ENCODE data around the gene ELANE.

Gene ELANE

GRCh38 chr19:843180-843835 is 8.8 kb upstream of the ELANE start:
- Histone ChIP-seq H3K27me3 (ENCODE audit: insufficient read depth, poor library complexity, severe bottlenecking) (no peaks in the 10 kb centered on the region), H3K27ac (replicated peaks) (peak overlapping the region; percentile 74), H3K4me3 (replicated peaks; ENCODE audit: insufficient read depth, low read length) (peak overlapping the region; percentile 68)
- TF ChIP-seq REST (IDR thresholded peaks at IDR 0.05; ENCODE audit: insufficient replicate concordance, low read depth) (no peak), POLR2AphosphoS5 (IDR thresholded peaks at IDR 0.05; ENCODE audit: low read depth) (peak; percentile 69; the same call in 1 of the 2 replicates)
- peak in 1 of 2 experiments; percentile 63 for DNase-seq (ENCODE audit: low read depth in 1 of 2, low spot score in 1 of 2)

GRCh38 chr19:843836-844545 is 8.1 kb upstream of the ELANE start:
- TF ChIP-seq POLR2AphosphoS5 (IDR thresholded peaks at IDR 0.05; ENCODE audit: low read depth) (peak; percentile 60; the same call in 1 of the 2 replicates), SPI1 (IDR thresholded peaks at IDR 0.05; ENCODE audit: borderline replicate concordance, low read depth) (no peak), GABPA (IDR thresholded peaks at IDR 0.05; ENCODE audit: low read depth) (no peak), REST (IDR thresholded peaks at IDR 0.05; ENCODE audit: insufficient replicate concordance, low read depth) (no peak), CTCF (IDR thresholded peaks at IDR 0.05; ENCODE audit: insufficient read depth, low read length) (no peak)
- Histone ChIP-seq H3K27me3 (ENCODE audit: insufficient read depth, poor library complexity, severe bottlenecking) (no peaks in the 10 kb centered on the region), H3K27ac (replicated peaks) (peak overlapping the region; percentile 74), H3K4me3 (replicated peaks; ENCODE audit: insufficient read depth, low read length) (peak overlapping the region; percentile 68)
- peak in 1 of 2 experiments; percentile 63 for DNase-seq (ENCODE audit: low read depth in 1 of 2, low spot score in 1 of 2)

- H3K27ac ChIP-seq (replicated peaks) = peak overlapping the region; percentile 67
- no peak for DNase-seq (ENCODE audit: low read depth in 1 of 2, low spot score in 1 of 2)
Observed at GRCh38 chr19:844546-844971, 7.5 kb upstream of the ELANE start.

GRCh38 chr19:845707-846521 is 6.2 kb upstream of the ELANE start:
- DNase-seq (ENCODE audit: low read depth in 1 of 2, low spot score in 1 of 2) = no peak
- TF ChIP-seq GABPA (IDR thresholded peaks at IDR 0.05; ENCODE audit: low read depth) = no peak
- peak; percentile 88 for TF ChIP-seq POLR2AphosphoS5 (IDR thresholded peaks at IDR 0.05; ENCODE audit: low read depth)
- H3K27ac ChIP-seq (replicated peaks) = peak overlapping the region; percentile 15; the same call in 1 of the 2 replicates
- H3K4me3 ChIP-seq (replicated peaks; ENCODE audit: insufficient read depth, low read length) = no peak overlapping the region; the same call in 1 of the 2 replicates
- no peaks in the 10 kb centered on the region for H3K27me3 ChIP-seq (ENCODE audit: insufficient read depth, poor library complexity, severe bottlenecking)

More at GRCh38 chr19:844546-844971, 7.5 kb upstream of the ELANE start:
- Histone ChIP-seq H3K27me3 (ENCODE audit: insufficient read depth, poor library complexity, severe bottlenecking) (no peaks in the 10 kb centered on the region), H3K4me3 (replicated peaks; ENCODE audit: insufficient read depth, low read length) (peak overlapping the region; percentile 45)
- TF ChIP-seq POLR2AphosphoS5 (IDR thresholded peaks at IDR 0.05; ENCODE audit: low read depth) (peak; percentile 55), GABPA (IDR thresholded peaks at IDR 0.05; ENCODE audit: low read depth) (no peak), SPI1 (IDR thresholded peaks at IDR 0.05; ENCODE audit: borderline replicate concordance, low read depth) (no peak)
